ENCODE data around the gene KLHL13. TPM values are rescaled to one million over a fixed set of nuclear protein-coding genes. Genes with fewer than 3 reads are reported as not detected.
A peak's percentile ranks its signal among the peaks of the same experiment; 100 is the strongest.
"Not testable (repeated sequence)": the region's sequence is repeated elsewhere in the genome, so short reads cannot be mapped to it uniquely, and the experiment has no call there.

The KLHL13 gene
- total and polyA plus RNA-seq, 5 donors from 2014 or later = 0.25 to 0.61 (median 0.27) TPM; not detected in 1

GRCh38 chrX:117959045-117959444 is 157.6 kb downstream of the KLHL13 start:
- H3K4me1 ChIP-seq (ENCODE audit: control insufficient read depth, insufficient read depth, low read length, poor library complexity, severe bottlenecking) = no peaks in the 10 kb centered on the region
- no peak for DNase-seq
- no peak overlapping the region for H3K27ac Mint-ChIP-seq
- no peak overlapping the region for H3K4me3 ChIP-seq (ENCODE audit: low read depth, low read length)
- ATAC-seq (ENCODE audit: low read depth in 2 of 2) = no peak
- no peaks in the 10 kb centered on the region for H3K27me3 ChIP-seq (ENCODE audit: control insufficient read depth, insufficient read depth, low read length)
- no peak overlapping the region for H3K27ac ChIP-seq (ENCODE audit: insufficient read depth, low read length, poor library complexity, severe bottlenecking)
- H3K4me1 Mint-ChIP-seq = no peaks in the 10 kb centered on the region
- no peaks in the 10 kb centered on the region for H3K36me3 ChIP-seq (ENCODE audit: control insufficient read depth, insufficient read depth, low read length)
- no peaks in the 10 kb centered on the region for H3K27me3 Mint-ChIP-seq
- H3K9me3 ChIP-seq (ENCODE audit: control insufficient read depth in 2 of 2, low read length in 2 of 2) = no peaks in the 10 kb centered on the region
- H3K36me3 Mint-ChIP-seq = no peaks in the 10 kb centered on the region
- H3K9me3 Mint-ChIP-seq = peaks cover 0 to 4% (median 0%) of the 10 kb centered on the region in 7 donors
- H3K4me3 Mint-ChIP-seq = no peak overlapping the region

- H3K27ac Mint-ChIP-seq = no peak overlapping the region
- Histone ChIP-seq H3K27ac (ENCODE audit: insufficient read depth, low read length, poor library complexity, severe bottlenecking) (no peak overlapping the region), H3K4me3 (ENCODE audit: low read depth, low read length) (no peak overlapping the region), H3K27me3 (ENCODE audit: control insufficient read depth, insufficient read depth, low read length) (no peaks in the 10 kb centered on the region), H3K4me1 (ENCODE audit: control insufficient read depth, insufficient read depth, low read length, poor library complexity, severe bottlenecking) (no peaks in the 10 kb centered on the region), H3K36me3 (ENCODE audit: control insufficient read depth, insufficient read depth, low read length) (no peaks in the 10 kb centered on the region), H3K9me3 (ENCODE audit: control insufficient read depth in 2 of 2, low read length in 2 of 2) (no peaks in the 10 kb centered on the region)
- no peaks in the 10 kb centered on the region for H3K27me3 Mint-ChIP-seq
- H3K4me1 Mint-ChIP-seq = no peaks in the 10 kb centered on the region
- H3K9me3 Mint-ChIP-seq = peaks cover 0 to 6% (median 0%) of the 10 kb centered on the region in 7 donors
- H3K4me3 Mint-ChIP-seq = no peak overlapping the region
- ATAC-seq (ENCODE audit: low read depth in 2 of 2) = no peak
- H3K36me3 Mint-ChIP-seq = no peaks in the 10 kb centered on the region
- no peak for DNase-seq
These were observed 159.5 kb downstream of the KLHL13 start for GRCh38 chrX:117957128-117957527.

- H3K9me3 ChIP-seq (ENCODE audit: control insufficient read depth in 2 of 2, low read length in 2 of 2); DNase-seq; H3K27me3 Mint-ChIP-seq; H3K4me3 ChIP-seq (ENCODE audit: low read depth, low read length); H3K4me3 Mint-ChIP-seq; H3K27ac ChIP-seq (ENCODE audit: insufficient read depth, low read length, poor library complexity, severe bottlenecking); H3K4me1 ChIP-seq (ENCODE audit: control insufficient read depth, insufficient read depth, low read length, poor library complexity, severe bottlenecking); H3K36me3 ChIP-seq (ENCODE audit: control insufficient read depth, insufficient read depth, low read length); H3K27ac Mint-ChIP-seq; H3K27me3 ChIP-seq (ENCODE audit: control insufficient read depth, insufficient read depth, low read length); H3K4me1 Mint-ChIP-seq; H3K9me3 Mint-ChIP-seq; ATAC-seq (ENCODE audit: low read depth in 2 of 2); H3K36me3 Mint-ChIP-seq: not testable (repeated sequence)
These were observed 177.3 kb downstream of the KLHL13 start for GRCh38 chrX:117939296-117939695.

- H3K27ac ChIP-seq (ENCODE audit: insufficient read depth, low read length, poor library complexity, severe bottlenecking) = no peak overlapping the region
- Mint-ChIP-seq H3K4me1 (peaks cover 0 to 5% (median 0%) of the 10 kb centered on the region in 4 donors), H3K4me3 (no peak overlapping the region), H3K36me3 (no peaks in the 10 kb centered on the region), H3K27me3 (no peaks in the 10 kb centered on the region), H3K9me3 (peaks cover 0 to 3% (median 0%) of the 10 kb centered on the region in 7 donors), H3K27ac (no peak overlapping the region)
- no peaks in the 10 kb centered on the region for H3K27me3 ChIP-seq (ENCODE audit: control insufficient read depth, insufficient read depth, low read length)
- H3K9me3 ChIP-seq (ENCODE audit: control insufficient read depth in 2 of 2, low read length in 2 of 2) = no peaks in the 10 kb centered on the region
- DNase-seq = no peak
- ATAC-seq (ENCODE audit: low read depth in 2 of 2) = no peak
- no peaks in the 10 kb centered on the region for H3K4me1 ChIP-seq (ENCODE audit: control insufficient read depth, insufficient read depth, low read length, poor library complexity, severe bottlenecking)
- H3K36me3 ChIP-seq (ENCODE audit: control insufficient read depth, insufficient read depth, low read length) = no peaks in the 10 kb centered on the region
- no peak overlapping the region for H3K4me3 ChIP-seq (ENCODE audit: low read depth, low read length)
These were observed 180.5 kb downstream of the KLHL13 start for GRCh38 chrX:117936118-117936517.

DNA sequence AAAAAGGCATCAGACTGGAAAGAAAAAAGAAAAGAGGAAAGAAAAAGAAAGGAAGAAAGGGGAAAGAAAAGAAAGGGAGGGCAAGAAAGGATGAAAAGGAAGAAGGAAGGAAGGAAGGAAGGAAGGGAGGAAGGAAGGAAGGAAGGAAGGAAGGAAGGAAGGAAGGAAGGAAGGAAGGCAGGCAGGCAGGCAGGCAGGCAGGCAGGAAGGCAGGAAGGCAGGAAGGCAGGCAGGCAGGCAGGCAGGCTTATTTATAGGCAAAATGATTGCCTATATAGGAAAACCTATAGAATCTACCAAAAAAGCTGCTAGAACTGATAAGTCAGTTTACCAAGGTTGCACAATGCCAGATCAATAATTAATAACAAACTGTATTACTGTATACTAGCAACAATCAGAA is 186.5 kb downstream of the KLHL13 start:
- H3K27ac Mint-ChIP-seq; H3K27me3 Mint-ChIP-seq; H3K4me3 Mint-ChIP-seq; H3K4me1 Mint-ChIP-seq; H3K27ac ChIP-seq (ENCODE audit: insufficient read depth, low read length, poor library complexity, severe bottlenecking); H3K9me3 ChIP-seq (ENCODE audit: control insufficient read depth in 2 of 2, low read length in 2 of 2); DNase-seq; H3K36me3 Mint-ChIP-seq; H3K36me3 ChIP-seq (ENCODE audit: control insufficient read depth, insufficient read depth, low read length); H3K4me3 ChIP-seq (ENCODE audit: low read depth, low read length); H3K27me3 ChIP-seq (ENCODE audit: control insufficient read depth, insufficient read depth, low read length); H3K9me3 Mint-ChIP-seq; H3K4me1 ChIP-seq (ENCODE audit: control insufficient read depth, insufficient read depth, low read length, poor library complexity, severe bottlenecking); ATAC-seq (ENCODE audit: low read depth in 2 of 2): not testable (repeated sequence)

DNA sequence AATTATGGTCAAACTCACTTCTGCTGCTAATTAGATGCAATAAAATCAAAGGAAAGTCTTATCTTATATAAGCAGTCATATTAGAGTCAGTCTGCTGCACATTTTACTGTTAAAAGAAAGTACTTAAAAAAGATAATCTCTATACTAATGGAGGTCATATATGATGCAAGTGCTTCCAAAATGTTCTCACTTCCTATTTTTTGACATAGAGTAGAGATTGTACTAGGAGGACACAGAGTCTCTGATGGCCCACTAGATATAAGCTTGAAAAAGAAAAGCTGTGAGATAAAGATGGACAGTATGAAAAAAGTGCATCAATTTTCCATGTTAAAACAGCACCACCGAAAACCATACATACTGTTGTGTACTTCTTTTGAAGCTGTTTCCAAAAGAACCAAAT is 196.9 kb downstream of the KLHL13 start:
- peak overlapping the region in 1 of 3 donors; percentile 34 for H3K27ac Mint-ChIP-seq
- Histone ChIP-seq H3K4me3 (ENCODE audit: low read depth, low read length) (no peak overlapping the region), H3K36me3 (ENCODE audit: control insufficient read depth, insufficient read depth, low read length) (no peaks in the 10 kb centered on the region), H3K27ac (ENCODE audit: insufficient read depth, low read length, poor library complexity, severe bottlenecking) (no peak overlapping the region), H3K9me3 (ENCODE audit: control insufficient read depth in 2 of 2, low read length in 2 of 2) (no peaks in the 10 kb centered on the region), H3K27me3 (ENCODE audit: control insufficient read depth, insufficient read depth, low read length) (no peaks in the 10 kb centered on the region), H3K4me1 (ENCODE audit: control insufficient read depth, insufficient read depth, low read length, poor library complexity, severe bottlenecking) (no peaks in the 10 kb centered on the region)
- H3K4me3 Mint-ChIP-seq = no peak overlapping the region
- no peaks in the 10 kb centered on the region for H3K27me3 Mint-ChIP-seq
- no peaks in the 10 kb centered on the region for H3K4me1 Mint-ChIP-seq
- no peaks in the 10 kb centered on the region for H3K9me3 Mint-ChIP-seq
- ATAC-seq (ENCODE audit: low read depth in 2 of 2) (no peak), DNase-seq (no peak)
- no peaks in the 10 kb centered on the region for H3K36me3 Mint-ChIP-seq

DNA sequence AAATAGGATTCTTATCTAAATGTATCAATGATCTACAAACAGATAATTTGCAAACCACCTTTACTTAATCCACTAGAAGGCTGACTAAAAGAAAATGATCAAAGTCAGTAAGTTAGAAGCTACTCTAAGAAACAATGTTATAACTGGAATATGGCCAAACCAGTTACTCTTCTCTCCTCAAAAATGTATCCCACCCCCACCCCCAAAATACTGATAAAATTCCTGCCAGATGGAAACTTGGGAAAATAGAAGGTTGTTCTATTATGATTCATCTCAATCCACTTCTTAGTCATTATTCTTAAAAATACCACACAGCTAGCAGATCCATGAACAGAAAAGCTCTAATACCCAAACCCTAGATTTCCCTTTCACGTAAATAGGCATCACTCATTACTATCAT is 206.4 kb downstream of the KLHL13 start:
- Histone ChIP-seq H3K4me1 (ENCODE audit: control insufficient read depth, insufficient read depth, low read length, poor library complexity, severe bottlenecking) (no peaks in the 10 kb centered on the region), H3K36me3 (ENCODE audit: control insufficient read depth, insufficient read depth, low read length) (no peaks in the 10 kb centered on the region), H3K4me3 (ENCODE audit: low read depth, low read length) (no peak overlapping the region), H3K27ac (ENCODE audit: insufficient read depth, low read length, poor library complexity, severe bottlenecking) (no peak overlapping the region), H3K27me3 (ENCODE audit: control insufficient read depth, insufficient read depth, low read length) (no peaks in the 10 kb centered on the region), H3K9me3 (ENCODE audit: control insufficient read depth in 2 of 2, low read length in 2 of 2) (no peaks in the 10 kb centered on the region)
- Mint-ChIP-seq H3K4me1 (no peaks in the 10 kb centered on the region), H3K27ac (no peak overlapping the region), H3K9me3 (peaks cover 0 to 4% (median 0%) of the 10 kb centered on the region in 7 donors), H3K27me3 (no peaks in the 10 kb centered on the region), H3K36me3 (no peaks in the 10 kb centered on the region), H3K4me3 (no peak overlapping the region)
- no peak for DNase-seq
- ATAC-seq (ENCODE audit: low read depth in 2 of 2) = no peak

- H3K27me3 Mint-ChIP-seq = no peaks in the 10 kb centered on the region
- H3K36me3 Mint-ChIP-seq = no peaks in the 10 kb centered on the region
- no peaks in the 10 kb centered on the region for H3K4me1 Mint-ChIP-seq
- Histone ChIP-seq H3K36me3 (ENCODE audit: control insufficient read depth, insufficient read depth, low read length) (no peaks in the 10 kb centered on the region), H3K27ac (ENCODE audit: insufficient read depth, low read length, poor library complexity, severe bottlenecking) (no peak overlapping the region), H3K9me3 (ENCODE audit: control insufficient read depth in 2 of 2, low read length in 2 of 2) (no peaks in the 10 kb centered on the region), H3K4me1 (ENCODE audit: control insufficient read depth, insufficient read depth, low read length, poor library complexity, severe bottlenecking) (no peaks in the 10 kb centered on the region), H3K4me3 (ENCODE audit: low read depth, low read length) (no peak overlapping the region), H3K27me3 (ENCODE audit: control insufficient read depth, insufficient read depth, low read length) (no peaks in the 10 kb centered on the region)
- DNase-seq (no peak), ATAC-seq (ENCODE audit: low read depth in 2 of 2) (no peak)
- H3K27ac Mint-ChIP-seq = no peak overlapping the region
- H3K4me3 Mint-ChIP-seq = no peak overlapping the region
- H3K9me3 Mint-ChIP-seq = peaks cover 0 to 1% (median 0%) of the 10 kb centered on the region in 7 donors
These were observed 218.4 kb downstream of the KLHL13 start for GRCh38 chrX:117898226-117898625.

Measured in CD4-positive, CD25-positive, alpha-beta regulatory T cell (primary cell).